Right renal pelvis (tissue), 4 donors: ENCODE results near the gene OXT. TPM values are rescaled to one million over a fixed set of nuclear protein-coding genes. Genes with fewer than 3 reads are reported as not detected.

ENCODE experiments used
- DNase-seq, 4 donors: peaks; one replicate each; pipeline ENCODE4 v3.0.0-alpha.2; 2013; ENCODE audit warnings: low read depth in 4 of 4, low spot score in 3 of 4, missing footprints in 1 of 4
- polyA plus RNA-seq, 4 donors: library from polyadenylated mRNA; unstranded; fragments of 120-200 nt; gene quantifications; one replicate each; pipeline ENCODE4 v1.2.1, GENCODE V29; 2013; ENCODE audit not compliant: insufficient read length in 4 of 4

Gene OXT
- polyA plus RNA-seq, 4 donors, result 0.54 to 1.0 (median 0.69) TPM; not detected in 1

- DNase-seq, result no peak
Observed at GRCh38 chr20:3106658-3107463, 35.4 kb downstream of the OXT start.

GRCh38 chr20:3107464-3108025 lies 36.1 kb downstream of the OXT start:
- DNase-seq, result no peak

- DNase-seq, result no peak
Observed at GRCh38 chr20:3109350-3110302, 38.2 kb downstream of the OXT start.

GRCh38 chr20:3111507-3111906 lies 40.1 kb downstream of the OXT start:
- no peak for DNase-seq

GRCh38 chr20:3111995-3112394 lies 40.6 kb downstream of the OXT start:
- no peak for DNase-seq

GRCh38 chr20:3115190-3116107 lies 44.0 kb downstream of the OXT start:
- peak in 3 of 4 donors; percentile 25 to 38 (median 27) for DNase-seq

GRCh38 chr20:3116341-3116740 lies 44.9 kb downstream of the OXT start:
- no peak for DNase-seq

- peak; percentile 20 to 52 (median 35) for DNase-seq
Observed at GRCh38 chr20:3117839-3118379, 46.5 kb downstream of the OXT start.

GRCh38 chr20:3119044-3119443 lies 47.6 kb downstream of the OXT start:
- DNase-seq, result no peak

- DNase-seq, result no peak
Observed at GRCh38 chr20:3121271-3121911, 50.0 kb downstream of the OXT start.

Other genes starting within 250 kb of the OXT start
- gene PCED1A, start 231.0 kb upstream of the OXT start, polyA plus RNA-seq, result 10 to 100 TPM; 61.1 to 74.4 (median 62.3) TPM
- gene VPS16, start 230.9 kb upstream of the OXT start, polyA plus RNA-seq, result 10 to 100 TPM; 35.6 to 42.6 (median 37.6) TPM
- gene PTPRA, start 198.1 kb upstream of the OXT start, polyA plus RNA-seq, result 100 to 1,000 TPM in 3 of 4 donors, 10 to 100 TPM in 1; 98.5 to 128 (median 120) TPM
- gene GNRH2, start 28.0 kb upstream of the OXT start, polyA plus RNA-seq, result under 1 TPM in 2 of 4 donors, not detected in 2; 0.27 to 0.43 TPM
- 10 to 100 TPM; 48.2 to 80.8 (median 54.5) TPM for gene MRPS26, start 25.6 kb upstream of the OXT start, polyA plus RNA-seq
- gene AVP, start 13.1 kb downstream of the OXT start, polyA plus RNA-seq, result 1 to 10 TPM in 1 of 4 donors, not detected in 3; 1.0 TPM
- 10 to 100 TPM; 17.0 to 22.5 (median 20.6) TPM for gene FASTKD5, start 88.2 kb downstream of the OXT start, polyA plus RNA-seq
- 10 to 100 TPM in 1 of 4 donors, 1 to 10 TPM in 3; 9.1 to 10.4 (median 9.7) TPM for gene UBOX5, start 88.2 kb downstream of the OXT start, polyA plus RNA-seq
- 10 to 100 TPM; 14.4 to 18.9 (median 15.6) TPM for gene LZTS3, start 101.9 kb downstream of the OXT start, polyA plus RNA-seq
- 10 to 100 TPM; 45.7 to 57.7 (median 48.3) TPM for gene DDRGK1, start 133.1 kb downstream of the OXT start, polyA plus RNA-seq
- 10 to 100 TPM; 46.1 to 70.6 (median 49.5) TPM for gene ITPA, start 137.9 kb downstream of the OXT start, polyA plus RNA-seq
- 1 to 10 TPM; 1.7 to 3.8 (median 2.4) TPM for gene SLC4A11, start 167.6 kb downstream of the OXT start, polyA plus RNA-seq